Lung (tissue), 12 donors: Measurements from ENCODE around the gene SNU13. TPM values are rescaled to one million over a fixed set of nuclear protein-coding genes. Genes with fewer than 3 reads are reported as not detected.

ENCODE experiments used
- ATAC-seq: fragments of 200-7000 bp; cut with Tn5 transposase; one replicate; pipeline ENCODE4 v1.9.1; 2020; ENCODE audit warnings: moderate number of reproducible peaks; ENCODE audit not compliant: insufficient read depth, low FRiP score
- DNase-seq, 3 donors: peaks; one replicate each; pipeline ENCODE4 v3.0.0-alpha.2; 2013 to 2017
- H3K27ac ChIP-seq, 2 donors: one replicate each; pipeline ENCODE4 v1.5.1; 2013; ENCODE audit warnings: mild to moderate bottlenecking in 2 of 2, moderate library complexity in 2 of 2, control low read depth in 1 of 2, inconsistent platforms in 1 of 2, low read depth in 1 of 2, low read length in 1 of 2
- H3K27me3 ChIP-seq, 3 donors: one replicate each; pipeline ENCODE4 v1.5.1; 2013; ENCODE audit warnings: low read length in 2 of 3; ENCODE audit not compliant: control insufficient read depth in 3 of 3, insufficient read depth in 3 of 3
- H3K36me3 ChIP-seq, 4 donors: one replicate each; pipeline ENCODE4 v1.5.1; 2013; ENCODE audit warnings: low read length in 4 of 4, mild to moderate bottlenecking in 1 of 4, moderate library complexity in 1 of 4; ENCODE audit not compliant: control insufficient read depth in 4 of 4, insufficient read depth in 4 of 4
- H3K4me1 ChIP-seq, 5 donors: one replicate each; pipeline ENCODE4 v1.5.1; 2013; ENCODE audit warnings: low read length in 5 of 5, mild to moderate bottlenecking in 2 of 5, moderate library complexity in 1 of 5; ENCODE audit not compliant: control insufficient read depth in 5 of 5, insufficient read depth in 5 of 5
- H3K4me3 ChIP-seq: one replicate; pipeline ENCODE4 v1.5.1; 2013; ENCODE audit warnings: mild to moderate bottlenecking, control low read depth, moderate library complexity
- H3K9ac ChIP-seq, 2 donors: one replicate each; pipeline ENCODE4 v1.5.1; 2013; ENCODE audit warnings: low read length in 2 of 2, control low read depth in 1 of 2; ENCODE audit not compliant: insufficient read depth in 1 of 2
- H3K9me3 ChIP-seq, 4 donors: one replicate each; pipeline ENCODE4 v1.5.1; 2013; ENCODE audit warnings: low read length in 3 of 4, mild to moderate bottlenecking in 1 of 4, moderate library complexity in 1 of 4; ENCODE audit not compliant: control insufficient read depth in 4 of 4, insufficient read depth in 3 of 4
- WGBS, 2 donors: extraction: QIAGEN DNeasy Blood & Tissue Kit; methylation state at CpG; one replicate each; pipeline ENCODE4 v1.1.7; 2013; 5-methylcytosine and 5-hydroxymethylcytosine counted together
- polyA plus RNA-seq, 2 donors: library from polyadenylated mRNA; stranded (reverse); fragments of 200-250 nt; gene quantifications; one replicate each; pipeline ENCODE4 v1.2.1, GENCODE V29; 2013
- total RNA-seq, 2 donors: library from RNA; depleted of rRNA in 1 of 2; stranded (reverse); fragments of >200 nt in 1 of 2; gene quantifications; one replicate each; pipeline ENCODE4 v1.2.1, GENCODE V29; 2014 to 2021
- TF ChIP-seq, protein P1 (sequence below): IDR thresholded peaks from 2 replicates; pipeline ENCODE4 v1.5.1; 2012; ENCODE audit warnings: mild to moderate bottlenecking; ENCODE audit errors: control extremely low read depth, extremely low read depth
- donor health status: control.
- donor health status: control.
- donor health status: Bipolar disorder and iron deficiency.
- donor health status: healthy.
- donor health status: DM: yes; HTN: yes; CAD: no.

SNU13 gene
- total and polyA plus RNA-seq, 4 donors, result 67.7 to 206 (median 135) TPM

DNA sequence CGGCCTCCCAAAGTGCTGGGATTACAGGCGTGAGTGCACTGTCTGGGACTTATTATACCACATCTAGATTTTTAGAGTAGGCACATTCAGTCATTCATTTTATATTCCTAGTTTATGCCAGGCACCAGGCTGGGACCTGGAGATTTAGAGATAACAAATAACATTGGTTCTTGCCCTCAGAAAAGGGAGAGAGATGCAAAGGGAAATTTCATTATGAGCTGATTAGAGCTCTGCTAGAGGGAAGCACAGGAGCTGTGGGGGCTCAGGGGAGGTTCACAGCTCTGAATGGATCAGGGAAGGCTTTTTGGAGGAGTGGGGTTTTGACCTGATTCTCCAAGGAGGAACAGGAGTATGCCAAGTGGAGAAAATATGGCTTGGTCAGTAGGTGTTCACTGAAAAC, 42.9 kb upstream of the SNU13 start:
- Histone ChIP-seq H3K9me3 (no peaks in the 10 kb centered on the region), H3K27ac (no peak overlapping the region), H3K9ac (no peak overlapping the region), H3K4me3 (no peak overlapping the region), H3K36me3 (no peaks in the 10 kb centered on the region), H3K27me3 (no peaks in the 10 kb centered on the region), H3K4me1 (no peaks in the 10 kb centered on the region)
- WGBS, 2 donors, result 89 to 94% methylated on average over 2 of the region's 2 CpGs
- TF ChIP-seq, protein P1, sequence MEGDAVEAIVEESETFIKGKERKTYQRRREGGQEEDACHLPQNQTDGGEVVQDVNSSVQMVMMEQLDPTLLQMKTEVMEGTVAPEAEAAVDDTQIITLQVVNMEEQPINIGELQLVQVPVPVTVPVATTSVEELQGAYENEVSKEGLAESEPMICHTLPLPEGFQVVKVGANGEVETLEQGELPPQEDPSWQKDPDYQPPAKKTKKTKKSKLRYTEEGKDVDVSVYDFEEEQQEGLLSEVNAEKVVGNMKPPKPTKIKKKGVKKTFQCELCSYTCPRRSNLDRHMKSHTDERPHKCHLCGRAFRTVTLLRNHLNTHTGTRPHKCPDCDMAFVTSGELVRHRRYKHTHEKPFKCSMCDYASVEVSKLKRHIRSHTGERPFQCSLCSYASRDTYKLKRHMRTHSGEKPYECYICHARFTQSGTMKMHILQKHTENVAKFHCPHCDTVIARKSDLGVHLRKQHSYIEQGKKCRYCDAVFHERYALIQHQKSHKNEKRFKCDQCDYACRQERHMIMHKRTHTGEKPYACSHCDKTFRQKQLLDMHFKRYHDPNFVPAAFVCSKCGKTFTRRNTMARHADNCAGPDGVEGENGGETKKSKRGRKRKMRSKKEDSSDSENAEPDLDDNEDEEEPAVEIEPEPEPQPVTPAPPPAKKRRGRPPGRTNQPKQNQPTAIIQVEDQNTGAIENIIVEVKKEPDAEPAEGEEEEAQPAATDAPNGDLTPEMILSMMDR, result no peak
- DNase-seq (no peak), ATAC-seq (no peak)

GRCh38 chr22:41725510-41726110, 36.9 kb upstream of the SNU13 start:
- no peaks in the 10 kb centered on the region for H3K36me3 ChIP-seq
- H3K4me1 ChIP-seq, result no peaks in the 10 kb centered on the region
- H3K4me3 ChIP-seq, result no peak overlapping the region
- no peak for ATAC-seq
- no peak overlapping the region for H3K27ac ChIP-seq
- H3K27me3 ChIP-seq, result no peaks in the 10 kb centered on the region
- WGBS, 2 donors, result 87 to 88% methylated on average over 9 of the region's 9 CpGs
- H3K9ac ChIP-seq, result no peak overlapping the region
- H3K9me3 ChIP-seq, result no peaks in the 10 kb centered on the region
- TF ChIP-seq, protein P1, result no peak
- DNase-seq, result no peak

GRCh38 chr22:41722496-41722895, 33.8 kb upstream of the SNU13 start:
- no peaks in the 10 kb centered on the region for H3K4me1 ChIP-seq
- H3K27ac ChIP-seq, result no peak overlapping the region
- WGBS, 2 donors, result 82 to 90% methylated on average over 1 of the region's 1 CpG
- H3K4me3 ChIP-seq, result no peak overlapping the region
- DNase-seq (no peak), ATAC-seq (no peak)
- H3K27me3 ChIP-seq, result no peaks in the 10 kb centered on the region
- no peaks in the 10 kb centered on the region for H3K9me3 ChIP-seq
- H3K9ac ChIP-seq, result no peak overlapping the region
- TF ChIP-seq, protein P1, result no peak
- no peaks in the 10 kb centered on the region for H3K36me3 ChIP-seq

- no peaks in the 10 kb centered on the region for H3K4me1 ChIP-seq
- H3K9ac ChIP-seq, result no peak overlapping the region
- H3K27me3 ChIP-seq, result no peaks in the 10 kb centered on the region
- ATAC-seq, result no peak
- 93 to 98% methylated on average over 9 of the region's 9 CpGs for WGBS, 2 donors
- no peaks in the 10 kb centered on the region for H3K9me3 ChIP-seq
- TF ChIP-seq, protein P1, result no peak
- no peak for DNase-seq
- H3K4me3 ChIP-seq, result no peak overlapping the region
- H3K36me3 ChIP-seq, result no peaks in the 10 kb centered on the region
- no peak overlapping the region for H3K27ac ChIP-seq
Measured at GRCh38 chr22:41713004-41713403, 24.3 kb upstream of the SNU13 start.
